ENCODE measurements around the gene B2M.

GRCh38 chr15:44712346-44713005, 1.2 kb downstream of the B2M start:
- TF ChIP-seq POLR2A (IDR thresholded peaks at IDR 0.05; ENCODE audit: low read length) (no peak), GATA1 (IDR thresholded peaks at IDR 0.05; ENCODE audit: low read depth, low read length) (no peak)

All from erythroblast (primary cell).